HG03378 (cell line): ENCODE data around the gene ADH1B.
"Not testable (repeated sequence)": the region's sequence is repeated elsewhere in the genome, so short reads cannot be mapped to it uniquely, and the experiment has no call there.

Source experiments
- ATAC-seq: cut with Tn5 transposase; IDR thresholded peaks from one replicate; pipeline ENCODE4 v1.9.1; 2021; ENCODE audit warnings: mild to moderate bottlenecking, moderate library complexity; ENCODE audit not compliant: unreplicated experiment

ADH1B gene

DNA sequence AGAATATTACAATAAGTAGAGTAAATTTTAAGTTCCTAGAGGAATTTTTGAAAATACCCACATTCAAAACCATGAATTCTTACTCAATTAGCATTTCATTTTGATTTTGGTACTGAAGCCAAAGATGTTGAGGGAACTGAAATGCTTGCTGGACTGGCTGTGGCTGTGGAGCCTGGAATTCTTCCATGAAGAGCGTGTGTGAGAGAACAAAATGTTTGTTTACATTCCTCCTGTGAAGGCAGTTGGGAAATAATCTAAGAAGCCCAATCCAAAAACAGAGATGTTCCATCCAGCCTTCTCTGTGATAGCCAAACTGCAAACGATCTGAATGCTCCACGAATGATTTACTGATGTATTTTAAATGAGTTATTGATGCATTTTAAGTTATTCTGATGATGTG, 3.8 kb upstream of the ADH1B start:
- ATAC-seq, result no peak

- ATAC-seq, result no peak
Observed at GRCh38 chr4:99324361-99324760, 3.2 kb upstream of the ADH1B start.

DNA sequence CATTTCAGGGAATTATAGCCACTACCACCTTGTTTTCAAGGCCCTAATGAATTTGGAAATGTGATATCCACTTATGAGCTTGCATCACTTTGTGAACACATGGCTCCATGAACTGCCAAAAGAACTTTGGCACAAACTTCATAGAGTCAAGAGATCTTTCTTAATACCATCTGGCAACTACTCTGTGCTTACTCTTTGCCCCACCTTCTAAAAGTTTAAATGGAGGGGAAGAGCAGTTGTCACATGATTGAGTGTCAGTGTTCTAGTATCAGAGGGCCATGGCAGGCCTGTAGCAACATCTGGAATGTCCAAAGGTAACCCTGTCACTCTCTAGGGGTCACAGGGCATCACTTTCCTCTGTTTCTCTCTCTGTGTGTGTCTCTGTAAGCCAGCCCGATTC, 2.6 kb upstream of the ADH1B start:
- no peak for ATAC-seq

DNA sequence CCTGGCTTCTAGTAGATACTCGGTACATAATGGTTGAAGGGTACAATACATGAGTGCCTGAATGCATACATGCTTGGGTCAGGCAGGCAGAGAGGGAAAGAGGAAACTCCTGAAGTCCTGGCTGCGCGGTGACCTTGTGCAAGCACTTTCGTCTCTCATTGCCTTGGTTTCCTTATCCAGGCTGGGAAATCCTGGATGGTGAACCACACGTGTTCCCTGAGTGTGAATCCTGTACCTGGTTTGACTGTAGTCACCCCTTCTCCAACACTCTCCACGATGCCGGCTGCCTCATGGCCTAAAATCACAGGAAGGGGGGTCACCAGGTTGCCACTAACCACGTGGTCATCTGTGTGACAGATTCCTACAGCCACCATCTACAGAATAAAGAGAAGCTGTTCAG, 3.4 kb downstream of the ADH1B start:
- ATAC-seq, result not testable (repeated sequence)

DNA sequence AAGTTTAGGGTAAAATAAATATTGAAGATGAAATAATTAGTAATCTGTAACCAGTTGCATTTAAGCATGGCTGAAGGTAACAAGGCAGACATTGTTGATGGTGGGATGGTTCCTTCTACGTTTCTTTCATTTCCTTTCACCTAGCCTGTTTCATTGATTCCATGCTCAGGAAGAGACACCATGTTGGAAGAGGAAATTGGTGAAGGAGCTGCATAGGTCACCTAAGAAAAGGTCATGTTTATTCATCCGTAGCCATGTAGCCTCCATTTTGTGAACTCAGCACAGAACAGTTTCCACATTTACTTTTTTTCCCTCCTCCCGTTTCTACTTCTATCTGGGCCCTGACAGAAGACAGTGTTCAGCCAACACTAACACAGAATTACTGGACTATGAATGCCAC, 3.8 kb downstream of the ADH1B start:
- no peak for ATAC-seq

GRCh38 chr4:99315839-99316238, 5.4 kb downstream of the ADH1B start:
- no peak for ATAC-seq

DNA sequence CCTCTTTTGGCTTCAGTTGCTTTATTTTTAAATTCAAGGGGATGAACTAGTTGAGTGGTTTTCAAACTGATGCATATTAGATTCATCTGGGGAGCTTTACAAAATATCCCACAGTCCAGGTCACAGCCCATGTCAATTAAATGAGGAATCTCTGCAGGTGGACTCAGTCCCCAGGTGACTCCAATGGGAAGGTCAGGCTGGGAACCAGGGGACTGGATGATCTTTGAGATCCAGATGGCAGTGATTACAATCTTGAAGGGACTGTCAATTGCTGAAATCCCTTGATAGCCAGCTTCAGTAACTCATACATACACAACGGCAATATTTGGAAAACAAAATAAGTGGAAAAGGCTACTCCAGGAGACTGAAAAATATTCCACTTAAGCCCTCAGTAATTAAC, 7.0 kb downstream of the ADH1B start:
- no peak for ATAC-seq

GRCh38 chr4:99310389-99310788, 10.8 kb downstream of the ADH1B start:
- no peak for ATAC-seq

GRCh38 chr4:99305638-99306400, 15.4 kb downstream of the ADH1B start:
- ATAC-seq, result no peak

- no peak for ATAC-seq
Observed at GRCh38 chr4:99301376-99302164, 19.6 kb downstream of the ADH1B start.

DNA sequence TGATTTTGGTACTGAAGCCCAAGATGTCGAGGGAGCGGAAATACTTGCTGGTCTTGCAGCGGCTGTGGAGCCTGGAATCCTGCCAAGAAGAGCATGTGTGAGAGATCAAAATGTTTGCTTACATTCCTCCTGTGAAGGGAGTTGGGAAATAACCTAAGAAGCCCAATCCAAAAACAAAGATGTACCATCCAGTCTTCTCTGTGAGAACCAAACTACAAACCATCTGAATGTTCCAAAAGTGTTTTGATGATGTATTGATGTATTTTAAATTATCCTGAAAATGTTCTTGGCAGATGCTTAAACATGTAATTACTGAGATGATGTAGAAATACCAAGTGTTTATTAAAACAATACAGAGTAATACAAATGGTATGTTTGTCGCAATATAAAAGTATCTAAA, 20.3 kb downstream of the ADH1B start:
- no peak for ATAC-seq

- no peak for ATAC-seq
Observed at GRCh38 chr4:99293357-99293756, 27.8 kb downstream of the ADH1B start.

DNA sequence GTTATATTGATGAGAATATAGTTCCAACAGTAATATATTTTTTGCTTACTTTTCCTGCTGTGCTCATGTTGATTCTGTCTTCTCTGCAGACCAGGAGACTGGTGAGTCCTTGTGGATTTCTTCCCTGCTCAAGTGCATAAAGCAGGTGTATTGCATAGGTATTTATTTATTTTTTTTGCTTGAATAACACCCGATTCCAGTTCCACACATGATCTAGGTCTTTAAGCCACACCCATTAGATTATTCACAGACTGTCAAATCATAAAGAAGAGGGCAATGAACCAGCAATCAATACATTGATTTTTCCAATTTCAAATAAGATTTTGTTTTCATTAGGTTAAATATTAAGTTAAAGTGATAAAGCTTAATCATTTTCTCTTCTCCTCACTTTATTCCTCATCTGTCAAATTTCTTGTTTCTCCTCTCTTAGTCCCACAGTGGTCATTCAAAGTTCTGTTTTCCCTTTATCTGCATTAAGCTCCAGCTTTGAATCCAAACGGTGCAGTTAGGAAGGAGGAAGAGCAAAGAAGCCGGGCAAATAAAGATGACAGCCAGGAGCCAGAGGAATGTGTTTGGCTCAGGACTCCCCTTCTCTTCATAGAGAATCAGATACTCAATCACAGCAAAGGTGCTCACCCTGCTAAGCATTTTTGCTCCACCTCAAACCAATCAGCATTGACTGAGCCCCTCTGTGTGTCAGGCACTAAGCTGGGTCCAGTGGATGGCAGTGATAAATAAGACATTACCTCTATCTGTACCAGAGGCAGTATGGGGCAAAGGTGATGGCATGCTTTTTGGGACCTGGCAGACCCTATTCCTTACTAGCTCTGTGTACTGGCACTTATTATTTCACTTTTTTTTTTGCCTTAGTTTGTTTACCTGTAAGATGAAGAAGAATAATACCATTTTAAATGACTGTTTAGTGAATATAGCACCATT, 30.1 kb downstream of the ADH1B start, which contains the start of gene ADH1A:
Gene ADH1A, minus strand, starts transcription at position 138 of the 939 bp plus-strand sequence. Its CDS starts 71 bp downstream, at position 67.
- ATAC-seq, result no peak

DNA sequence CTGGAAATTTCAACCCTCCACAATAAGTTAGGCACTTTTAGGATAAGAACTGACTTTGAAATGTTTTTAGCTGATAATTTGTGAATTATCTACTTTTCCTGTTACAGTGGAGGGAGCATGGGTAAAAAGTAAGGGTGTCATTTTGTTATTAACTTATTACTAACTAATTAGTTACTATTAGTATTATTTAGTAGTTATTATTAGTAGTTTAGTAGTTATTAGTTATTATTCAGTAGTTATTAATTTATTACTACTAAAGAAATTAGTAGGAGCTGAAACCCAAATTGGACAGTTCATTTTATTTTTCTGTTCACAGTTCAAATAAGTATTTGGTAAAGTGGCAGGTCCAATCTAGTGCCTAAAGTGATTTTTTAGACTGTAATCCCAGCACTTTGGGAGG, 35.8 kb downstream of the ADH1B start:
- ATAC-seq, result no peak

GRCh38 chr4:99282731-99283130, 38.5 kb downstream of the ADH1B start:
- ATAC-seq, result no peak

DNA sequence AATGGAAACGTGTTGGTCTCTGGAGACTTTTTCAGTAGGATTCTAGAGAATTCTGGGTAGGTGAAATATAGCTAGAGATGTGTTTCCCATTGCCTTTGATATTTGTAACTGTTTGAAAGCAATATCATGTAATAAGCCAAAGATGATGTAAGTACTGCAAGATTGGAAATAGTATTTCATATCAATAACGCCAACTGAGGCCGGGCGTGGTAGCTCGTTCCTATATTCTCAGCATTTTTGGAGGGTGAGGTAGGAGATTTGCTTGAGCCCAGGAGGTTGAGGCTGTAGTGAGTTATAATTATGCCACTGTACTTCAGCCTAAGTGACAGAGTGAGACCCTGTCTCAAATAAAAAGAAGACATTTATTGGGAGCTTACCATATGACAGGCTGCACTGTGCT, 39.9 kb downstream of the ADH1B start:
- no peak for ATAC-seq

DNA sequence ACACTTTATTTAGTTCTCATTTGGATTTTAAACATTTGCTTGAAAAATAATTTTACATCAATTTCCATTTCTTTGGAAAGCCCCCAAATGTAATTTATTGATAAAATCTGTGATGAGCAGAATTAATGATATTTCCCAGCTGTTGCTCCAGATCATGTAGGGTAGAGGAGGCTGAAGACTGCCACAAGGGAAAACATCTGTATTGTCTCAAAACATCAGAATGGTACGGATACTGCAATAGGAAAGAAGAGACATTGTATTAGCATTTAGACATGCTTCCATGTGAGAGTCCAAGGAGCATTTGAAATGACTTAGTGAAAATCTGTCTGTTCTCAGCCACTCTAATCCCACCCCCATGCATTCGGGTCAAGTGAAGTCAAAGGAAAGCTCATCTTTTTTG, 44.8 kb downstream of the ADH1B start:
- no peak for ATAC-seq

GRCh38 chr4:99275885-99276284, 45.3 kb downstream of the ADH1B start:
- ATAC-seq, result no peak

- no peak for ATAC-seq
Observed at GRCh38 chr4:99275050-99275449, 46.2 kb downstream of the ADH1B start.

DNA sequence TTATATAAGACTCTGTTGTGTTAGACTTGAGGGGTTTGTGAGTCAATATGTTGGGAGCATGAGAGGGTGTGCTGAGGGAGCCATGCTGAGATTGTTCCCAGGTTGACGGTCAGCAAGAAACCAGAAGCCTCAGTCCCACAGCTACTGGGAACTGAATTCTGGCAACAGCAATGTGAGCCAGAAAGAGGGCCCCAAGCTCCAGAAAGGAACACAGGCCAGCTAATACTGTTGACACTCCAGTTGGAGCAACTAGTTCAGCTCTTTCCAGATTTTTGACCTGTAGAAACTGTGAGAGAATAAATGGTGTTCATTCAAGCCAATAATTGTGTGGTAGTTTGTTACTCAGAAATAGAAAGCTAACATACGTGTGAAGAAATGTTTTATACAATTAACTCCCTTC, 47.5 kb downstream of the ADH1B start:
- ATAC-seq, result no peak

DNA sequence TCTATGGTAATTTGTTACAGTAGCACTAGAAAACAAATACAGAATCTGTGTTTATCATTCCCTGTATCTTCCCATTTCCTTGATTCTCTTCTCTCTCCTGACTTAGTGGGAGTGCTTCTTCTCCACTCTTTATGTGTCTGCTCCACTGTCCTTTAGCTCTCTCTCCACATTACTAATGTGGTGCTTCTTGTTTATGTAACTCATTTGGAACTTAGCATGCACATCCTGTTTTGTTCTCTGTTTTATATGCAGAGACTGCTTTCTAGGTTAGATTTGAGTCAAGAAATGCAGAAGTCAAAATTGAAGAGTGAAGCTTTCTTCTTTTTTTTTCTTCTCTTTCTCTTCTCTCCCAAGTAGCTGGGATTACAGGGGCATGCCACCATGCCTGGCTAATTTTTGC, 56.3 kb downstream of the ADH1B start:
- no peak for ATAC-seq
